TTC549 (cell line): Measurements from ENCODE around the gene CTTN.

ENCODE experiments used
- FAIRE-seq: peaks from 2 replicates; lab custom pipeline; 2012; peaks lifted over from hg19 to GRCh38; lab: Jason Lieb, UNC

Gene CTTN

DNA sequence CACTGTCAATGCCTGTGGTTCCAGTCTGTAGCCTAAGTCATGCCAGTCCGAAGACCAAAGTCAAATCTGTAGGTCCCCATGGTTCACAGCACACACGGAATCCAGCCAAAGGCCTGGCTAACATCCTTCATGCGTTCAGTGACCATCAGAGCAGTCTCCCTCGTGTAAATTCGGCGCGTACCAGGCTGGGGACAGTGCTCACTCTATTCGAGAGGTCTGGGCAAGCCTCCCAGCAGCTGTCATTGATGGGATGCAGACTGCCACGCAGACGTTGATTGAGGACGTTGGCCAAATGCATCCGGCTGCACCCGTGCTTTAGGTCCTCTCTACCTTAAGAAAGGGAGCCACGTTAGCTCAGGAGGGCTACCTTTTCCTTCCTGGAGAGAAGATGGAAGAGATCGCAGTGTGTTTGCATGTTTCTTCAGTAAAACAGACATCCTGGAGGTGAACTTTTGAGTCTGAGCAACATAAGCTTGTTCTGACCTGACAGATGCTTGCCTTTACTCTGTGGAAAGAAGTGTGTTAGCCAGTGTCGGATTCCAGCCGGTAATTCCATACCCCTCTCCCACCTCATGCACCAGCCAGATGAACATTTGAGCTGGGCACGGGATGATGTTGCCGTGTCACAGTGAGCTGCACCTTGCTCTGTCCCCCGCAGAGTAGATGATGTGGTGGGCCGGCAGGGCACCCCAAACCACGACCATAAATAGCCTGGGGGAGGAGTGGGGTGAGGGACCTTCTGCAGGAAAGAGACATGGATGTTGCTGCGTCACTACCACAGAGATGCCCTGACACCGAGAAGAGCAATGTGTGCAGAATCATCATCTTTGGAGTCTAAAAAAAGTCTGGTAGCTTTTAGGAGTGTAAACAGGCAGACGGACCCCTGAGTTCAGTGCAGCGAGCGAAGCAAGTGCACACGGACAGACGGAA lies 12.2 kb downstream of the CTTN start:
- no peak for FAIRE-seq

DNA sequence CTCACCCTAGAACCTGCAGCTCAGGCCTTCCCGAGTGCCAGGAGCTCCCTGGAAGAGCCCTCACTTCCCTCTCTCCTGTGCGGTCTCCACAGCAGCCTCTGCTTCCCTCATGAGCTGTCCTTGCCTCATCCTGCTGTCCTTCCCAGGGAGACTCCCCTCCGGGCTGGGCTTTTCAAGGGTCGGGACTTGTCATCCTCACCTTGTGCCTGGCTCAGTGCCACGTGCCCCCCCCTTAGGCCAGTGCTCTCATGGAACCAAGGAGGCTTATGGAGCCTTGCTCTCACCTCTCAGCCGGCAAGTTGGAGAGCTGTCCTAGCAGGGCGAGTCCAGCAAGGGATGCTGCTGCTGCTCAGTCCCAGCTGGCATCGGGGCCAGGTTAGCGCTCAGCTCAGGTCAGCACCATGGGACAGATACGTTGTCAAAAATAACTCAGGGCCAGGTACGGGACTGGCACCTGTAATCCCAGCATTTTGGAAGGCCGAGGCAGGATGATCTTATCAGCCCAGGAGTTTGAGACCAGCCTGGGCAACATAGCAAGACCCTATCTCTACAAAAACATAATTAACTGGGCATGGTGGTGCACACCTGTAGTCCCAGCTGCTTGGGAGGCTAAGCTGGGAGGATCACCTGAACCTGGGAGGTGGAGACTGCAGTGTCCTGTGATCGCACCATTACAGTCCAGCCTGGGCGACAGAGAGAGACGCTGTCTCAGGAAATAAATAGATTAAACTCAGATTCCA lies 13.6 kb downstream of the CTTN start:
- no peak for FAIRE-seq

DNA sequence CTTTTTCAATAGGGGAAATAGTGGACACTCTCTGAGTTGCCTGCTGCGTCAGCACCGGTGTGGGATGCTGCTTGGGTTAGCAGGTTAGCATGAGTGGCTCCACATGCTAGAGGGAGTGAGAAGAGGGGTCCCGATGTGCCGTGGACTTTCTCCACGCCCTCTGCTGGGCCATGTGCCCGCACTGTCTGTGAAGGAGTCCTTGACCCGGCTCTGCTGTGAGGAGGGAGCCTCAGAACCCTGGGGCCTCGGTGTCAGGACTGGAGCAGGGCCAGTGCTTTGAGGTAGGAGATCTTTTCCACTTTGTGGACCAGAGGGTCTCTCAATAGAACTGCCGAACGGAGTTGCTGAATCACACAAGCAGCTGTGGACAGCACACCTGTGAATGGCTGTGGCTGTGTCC lies 14.8 kb downstream of the CTTN start:
- FAIRE-seq: no peak

DNA sequence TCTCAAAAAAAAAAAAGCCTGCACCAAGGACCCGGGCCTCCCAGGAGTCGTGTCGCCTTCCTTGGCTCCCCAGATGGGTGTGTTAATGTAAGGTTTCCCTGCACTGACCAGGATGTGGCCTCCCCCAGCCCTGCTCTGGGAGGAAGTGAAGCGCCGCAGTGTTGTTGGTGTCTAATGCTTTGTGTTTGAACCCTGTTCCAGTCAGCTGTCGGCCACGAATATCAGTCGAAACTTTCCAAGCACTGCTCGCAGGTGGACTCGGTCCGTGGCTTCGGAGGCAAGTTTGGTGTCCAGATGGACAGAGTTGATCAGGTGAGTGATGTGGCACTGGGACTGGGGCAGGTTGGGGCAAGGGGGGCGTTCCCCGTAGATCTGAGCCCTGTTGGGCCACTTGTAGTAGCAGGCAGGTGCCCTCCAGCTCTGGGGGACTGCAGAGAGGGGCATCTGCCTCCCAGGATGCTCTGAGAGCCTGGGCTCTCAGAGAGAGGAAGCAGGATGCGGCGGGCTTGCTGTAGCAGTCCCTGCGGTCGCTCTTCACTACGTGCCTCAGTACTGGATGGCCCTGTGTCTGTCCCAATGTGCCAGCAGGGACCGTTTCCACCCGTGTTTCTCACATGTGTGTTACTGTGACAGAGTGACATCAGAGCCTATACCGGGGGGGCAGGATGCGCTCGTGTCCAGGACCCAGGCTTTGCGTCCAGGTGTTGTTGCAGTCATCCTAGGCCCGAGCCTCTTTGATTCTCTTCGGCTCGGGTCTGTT lies 16.2 kb downstream of the CTTN start:
- no peak for FAIRE-seq

DNA sequence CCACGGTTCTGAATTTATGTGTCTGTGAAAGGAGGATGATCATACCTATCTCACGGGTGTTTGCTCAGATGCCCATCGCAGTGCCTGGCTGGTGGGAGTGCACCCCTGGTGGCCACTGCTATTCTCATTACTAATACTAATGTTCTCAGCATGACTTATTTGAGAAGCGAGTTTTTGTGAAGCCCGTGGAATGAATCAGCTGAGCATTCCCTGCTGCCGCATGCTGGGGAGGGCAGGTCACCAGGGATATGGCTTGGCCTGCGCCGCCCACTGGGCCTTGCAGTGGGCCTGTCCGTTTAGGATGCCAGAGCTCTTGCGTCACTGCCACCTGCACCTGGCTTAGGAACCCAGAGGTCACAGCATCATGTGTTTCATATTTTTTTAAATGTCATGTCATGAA lies 16.9 kb downstream of the CTTN start:
- FAIRE-seq: no peak

DNA sequence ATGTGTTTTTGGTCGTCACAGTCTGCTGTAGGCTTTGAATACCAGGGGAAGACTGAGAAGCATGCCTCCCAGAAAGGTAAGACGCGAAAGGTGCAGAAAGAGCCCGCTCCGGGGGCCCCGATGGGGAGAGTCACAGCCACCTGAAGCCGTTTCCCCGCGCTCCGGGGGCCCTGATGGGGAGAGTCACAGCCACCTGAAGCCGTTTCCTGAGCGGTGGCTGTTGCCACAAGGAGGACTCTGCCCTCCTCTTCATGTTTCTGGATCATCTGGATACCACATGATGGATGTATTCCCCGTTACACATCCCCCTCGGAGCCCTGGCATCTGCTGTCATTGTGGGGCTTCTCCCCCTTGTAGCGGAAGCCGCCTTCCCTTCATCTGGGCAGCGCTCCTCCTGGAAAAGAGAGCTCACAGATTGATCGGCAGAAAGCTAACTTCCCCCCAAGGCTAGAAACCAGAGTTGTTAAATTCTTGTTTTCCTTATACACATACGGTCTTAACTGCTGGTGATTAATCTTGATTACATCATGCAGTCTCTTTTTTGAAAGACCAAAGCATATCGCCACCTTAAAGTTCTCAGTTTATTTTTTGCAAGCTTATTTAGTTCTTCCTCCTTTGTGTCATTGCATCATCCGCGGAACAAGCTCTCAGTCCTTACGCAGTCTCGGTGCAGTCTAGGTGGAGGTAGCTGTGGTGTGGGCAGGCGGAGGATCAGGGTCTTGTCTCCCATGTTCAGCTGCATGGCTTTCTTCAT lies 17.5 kb downstream of the CTTN start:
- FAIRE-seq: no peak

DNA sequence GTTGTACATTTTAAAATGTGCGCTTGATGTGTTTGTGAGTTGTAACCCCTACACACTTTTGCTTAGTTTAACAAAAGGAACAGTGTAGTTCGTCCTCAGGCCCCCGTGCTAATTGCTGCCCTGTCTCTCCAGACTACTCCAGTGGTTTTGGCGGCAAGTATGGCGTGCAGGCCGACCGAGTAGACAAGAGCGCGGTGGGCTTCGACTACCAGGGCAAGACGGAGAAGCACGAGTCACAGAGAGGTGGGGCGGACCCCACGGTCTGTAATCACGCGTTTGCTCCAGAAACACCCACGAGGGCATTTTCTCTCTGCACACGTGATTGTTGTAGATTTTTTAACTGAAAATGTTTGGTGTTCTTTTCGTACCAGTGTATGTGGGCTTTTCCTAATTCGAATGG lies 18.6 kb downstream of the CTTN start:
- FAIRE-seq: no peak

DNA sequence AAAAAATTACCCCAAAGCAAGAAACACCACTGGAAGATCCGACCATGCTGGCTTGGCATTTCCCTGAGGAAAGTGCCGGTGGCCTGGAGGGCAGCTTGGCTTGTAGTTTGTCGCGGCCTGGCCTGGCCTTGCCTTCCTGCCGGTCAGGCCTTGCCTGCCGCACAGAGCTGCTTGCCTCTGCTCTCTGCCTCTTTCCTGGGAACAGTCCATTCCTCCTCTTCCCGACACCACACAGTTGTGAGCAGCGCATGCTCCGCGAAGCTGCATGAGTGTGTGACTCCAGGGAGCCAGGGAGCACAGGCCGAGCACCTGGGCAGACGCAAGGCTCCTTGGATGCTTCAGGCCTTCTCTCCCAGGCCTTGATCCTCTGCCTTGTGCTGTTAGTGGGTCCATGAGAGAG lies 19.8 kb downstream of the CTTN start:
- no peak for FAIRE-seq

DNA sequence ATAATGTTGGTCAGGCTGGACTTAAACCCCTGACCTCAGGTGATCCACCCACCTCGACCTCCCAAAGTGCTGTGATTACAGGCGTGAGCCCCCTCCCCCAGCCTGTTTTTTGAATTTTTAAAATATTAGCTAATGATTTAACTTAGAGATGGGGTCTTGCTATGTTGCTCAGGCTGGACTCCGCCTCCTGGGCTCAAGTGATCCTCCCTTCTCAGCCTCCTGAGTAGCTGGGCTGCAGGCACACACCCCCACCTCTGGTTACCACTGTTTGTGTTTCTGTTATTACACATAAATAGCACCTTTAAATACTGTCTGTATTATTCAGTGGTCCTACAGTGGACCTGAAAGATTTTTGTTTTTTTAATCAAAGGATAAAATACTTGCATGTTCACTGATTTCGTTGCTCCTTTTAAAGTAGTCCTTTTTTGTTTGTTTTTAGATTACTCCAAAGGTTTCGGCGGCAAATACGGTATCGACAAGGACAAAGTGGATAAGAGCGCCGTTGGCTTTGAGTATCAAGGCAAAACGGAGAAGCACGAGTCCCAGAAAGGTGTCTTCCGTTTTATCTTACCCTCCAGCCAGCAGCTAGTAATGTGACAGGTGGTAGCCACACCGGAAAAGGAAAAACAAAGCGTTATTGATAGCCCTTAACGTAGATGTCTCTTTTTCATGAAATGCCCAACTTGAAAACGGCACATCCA lies 21.1 kb downstream of the CTTN start:
- FAIRE-seq: no peak

DNA sequence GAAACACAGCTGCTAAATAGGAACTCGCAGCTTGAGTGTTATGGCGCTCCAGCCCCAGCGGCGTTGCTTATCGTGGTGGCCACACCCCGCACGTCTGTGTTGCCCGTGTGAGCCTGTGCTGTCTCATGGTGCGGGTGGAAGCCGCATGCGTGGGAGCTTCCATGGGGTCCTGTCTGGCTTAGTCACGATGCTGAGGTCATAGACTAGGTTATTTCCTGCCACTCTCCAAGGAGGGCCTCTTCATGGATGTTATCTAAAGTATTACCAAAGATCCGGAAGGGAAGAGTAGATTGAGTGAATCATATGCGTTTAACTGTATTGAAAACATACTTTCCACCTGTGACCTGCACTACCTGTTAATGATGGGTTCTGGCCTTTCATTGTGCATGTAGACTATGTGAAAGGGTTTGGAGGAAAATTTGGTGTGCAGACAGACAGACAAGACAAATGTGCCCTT lies 21.7 kb downstream of the CTTN start:
- no peak for FAIRE-seq

DNA sequence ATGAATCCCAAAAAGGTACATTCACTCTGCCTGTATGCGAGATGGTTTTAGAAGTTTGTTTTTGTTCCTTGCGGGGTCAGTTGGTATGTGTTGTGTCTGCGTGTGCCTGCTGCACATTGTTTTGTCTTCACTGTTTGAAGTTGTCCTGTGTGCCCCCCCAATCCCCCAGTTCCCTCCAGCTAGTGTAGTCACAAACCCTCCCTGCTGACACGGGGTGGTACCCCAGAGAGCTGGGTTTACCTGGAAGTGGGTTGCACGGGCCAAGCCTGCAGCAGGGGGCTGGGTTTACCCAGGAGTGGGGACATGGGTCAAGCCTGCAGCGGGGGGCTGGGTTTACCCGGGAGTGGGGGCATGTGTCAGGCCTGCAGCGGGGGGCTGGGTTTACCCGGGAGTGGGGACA lies 22.2 kb downstream of the CTTN start:
- FAIRE-seq: no peak

DNA sequence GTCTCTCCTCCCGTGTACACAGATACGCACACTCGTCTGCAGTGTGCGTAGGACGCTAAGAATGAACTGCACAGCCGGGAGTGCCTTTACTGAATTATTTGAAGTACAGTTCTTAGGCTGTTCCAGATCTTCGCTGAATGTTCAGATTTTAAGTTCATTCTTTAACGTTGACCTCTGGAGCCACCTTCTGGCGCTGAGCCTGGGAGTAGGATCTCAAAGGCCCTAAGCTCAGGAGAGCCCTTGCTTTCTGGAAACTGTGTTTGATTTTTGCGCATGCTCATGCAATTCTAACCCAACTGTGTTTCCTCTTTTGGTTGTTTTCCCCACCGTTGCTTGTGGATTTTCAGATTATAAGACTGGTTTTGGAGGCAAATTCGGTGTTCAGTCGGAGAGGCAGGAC lies 22.8 kb downstream of the CTTN start:
- FAIRE-seq: no peak

DNA sequence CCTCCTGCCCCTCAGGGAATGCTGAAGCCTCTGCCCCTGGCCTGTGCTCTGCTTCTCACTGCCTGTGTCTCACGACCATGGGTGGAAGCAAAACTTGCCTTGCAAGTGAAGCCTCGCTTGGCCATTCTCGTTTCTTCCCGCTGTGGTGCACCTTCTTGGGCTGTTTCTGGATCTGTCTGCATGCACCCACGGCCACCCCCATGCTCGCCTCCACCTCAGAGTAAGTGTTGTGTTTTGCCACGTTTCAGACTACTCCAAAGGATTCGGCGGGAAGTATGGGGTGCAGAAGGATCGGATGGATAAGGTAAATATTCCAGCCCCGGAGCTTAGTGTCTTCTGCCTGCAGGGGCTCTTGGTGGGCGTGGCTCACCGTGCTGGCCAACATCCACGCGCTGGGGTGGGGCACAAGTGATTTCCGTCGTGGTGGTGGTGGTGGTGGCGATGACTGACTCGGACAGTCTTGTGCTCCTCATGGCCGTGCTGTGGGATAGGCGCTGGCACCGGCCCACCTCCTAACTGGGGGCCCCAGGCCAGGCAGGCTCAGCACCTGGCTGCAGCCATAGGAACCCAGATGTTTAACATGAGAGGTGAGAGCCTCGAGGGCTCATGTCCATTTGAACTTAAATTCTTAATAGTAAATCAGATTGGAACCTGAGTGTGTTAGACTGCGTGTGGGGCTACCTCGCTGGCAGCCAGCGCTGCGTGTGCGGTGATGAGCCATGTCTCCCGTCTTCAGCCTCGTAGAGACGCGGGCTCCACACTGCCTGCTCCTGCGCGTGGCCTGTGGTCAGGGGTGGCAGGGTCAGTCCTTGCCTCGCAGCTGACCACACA lies 24.6 kb downstream of the CTTN start:
- no peak for FAIRE-seq

DNA sequence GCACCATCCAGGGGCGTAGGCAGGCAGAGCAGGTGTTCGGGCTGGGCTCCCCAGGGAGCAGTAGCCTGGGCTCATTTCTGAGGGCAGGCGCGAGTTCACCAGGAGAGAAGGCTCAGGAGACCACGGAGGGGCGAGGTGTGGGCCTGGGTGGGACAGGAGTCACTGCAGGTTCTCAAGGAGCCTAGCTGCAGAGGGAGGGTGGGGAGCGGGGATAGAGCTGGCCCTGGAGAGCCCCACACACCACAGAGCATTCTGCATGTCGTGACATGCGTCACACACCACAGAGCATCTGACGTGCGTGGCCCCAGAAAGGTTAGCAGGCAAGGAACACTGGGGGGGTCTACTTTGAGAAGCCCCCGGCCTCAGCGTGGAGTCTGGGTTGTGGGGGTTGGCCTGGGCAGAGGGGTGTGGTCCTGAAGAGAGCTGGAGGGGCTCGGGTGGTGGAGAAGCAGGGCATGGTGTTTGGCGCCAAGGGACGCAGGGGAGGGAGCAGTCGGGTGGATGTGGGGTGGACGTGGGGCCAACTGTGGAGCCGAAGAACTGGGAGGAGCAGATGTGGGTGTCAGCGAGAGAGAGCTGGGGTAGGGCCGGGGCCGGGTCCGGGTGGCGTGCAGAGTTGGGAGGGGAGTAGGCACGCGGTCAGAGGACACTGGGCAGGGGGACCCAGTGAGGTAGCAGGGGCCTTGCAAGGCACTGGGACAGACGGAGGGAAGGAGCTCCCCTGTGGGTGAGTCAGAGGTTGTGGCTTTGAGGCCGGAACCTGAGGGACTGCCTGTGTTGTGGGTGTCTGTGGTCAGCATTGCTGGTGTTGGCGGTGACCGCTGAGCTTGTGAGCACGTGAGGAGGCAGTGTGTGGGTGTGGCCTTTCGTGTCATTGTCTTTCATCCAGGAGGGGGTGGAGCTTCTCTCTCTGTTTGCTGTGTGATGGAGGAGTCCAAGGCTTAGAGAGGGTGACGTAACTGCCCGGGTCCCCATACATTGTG lies 25.5 kb downstream of the CTTN start:
- FAIRE-seq: no peak

DNA sequence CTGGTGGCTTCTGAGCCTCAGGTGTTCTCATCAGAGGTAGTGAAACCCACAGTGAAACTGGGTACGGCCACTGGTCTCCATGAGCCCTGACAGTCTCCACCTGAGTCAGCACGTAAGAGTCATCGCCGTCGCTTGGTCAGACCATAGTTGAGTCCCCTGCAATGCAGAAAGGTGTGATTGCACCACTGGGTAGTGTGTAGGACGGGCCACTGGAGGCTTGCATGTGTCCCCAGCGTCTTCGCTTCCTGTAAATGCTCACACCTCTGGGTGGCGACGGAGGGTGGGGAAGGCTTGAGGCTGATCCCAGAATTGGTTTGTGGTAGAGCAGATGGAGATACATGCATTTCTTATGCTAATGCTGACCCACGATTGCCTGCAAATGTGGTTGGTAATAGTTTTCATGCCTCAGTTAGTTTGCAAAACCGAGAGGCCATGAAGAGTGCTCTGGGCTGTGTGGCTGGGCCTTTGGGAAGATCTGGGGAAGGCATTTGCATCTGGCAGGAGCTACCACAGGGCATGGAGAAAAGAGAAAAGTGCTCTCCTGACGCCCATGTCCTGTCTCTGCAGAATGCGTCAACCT lies 26.5 kb downstream of the CTTN start:
- FAIRE-seq: no peak

DNA sequence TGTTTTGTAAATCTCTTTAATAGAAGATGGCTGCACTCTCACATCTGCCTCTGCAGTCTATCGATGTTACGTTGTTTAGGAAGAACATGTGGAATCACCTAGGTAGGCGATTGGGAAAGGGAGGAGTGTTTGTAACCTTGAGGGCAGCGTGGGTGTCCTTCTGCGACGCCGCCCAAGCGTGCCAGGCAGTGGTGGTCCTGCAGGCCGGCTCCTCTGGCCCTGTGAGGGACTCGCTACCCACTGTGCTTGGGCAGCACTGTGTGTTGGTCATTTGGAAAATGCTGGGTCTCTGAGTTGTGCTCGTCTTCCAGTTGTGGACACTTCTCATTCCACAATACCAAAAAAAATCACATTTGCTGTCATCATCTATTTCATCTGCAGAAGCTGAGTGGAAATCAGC lies 29.1 kb downstream of the CTTN start:
- FAIRE-seq: no peak

DNA sequence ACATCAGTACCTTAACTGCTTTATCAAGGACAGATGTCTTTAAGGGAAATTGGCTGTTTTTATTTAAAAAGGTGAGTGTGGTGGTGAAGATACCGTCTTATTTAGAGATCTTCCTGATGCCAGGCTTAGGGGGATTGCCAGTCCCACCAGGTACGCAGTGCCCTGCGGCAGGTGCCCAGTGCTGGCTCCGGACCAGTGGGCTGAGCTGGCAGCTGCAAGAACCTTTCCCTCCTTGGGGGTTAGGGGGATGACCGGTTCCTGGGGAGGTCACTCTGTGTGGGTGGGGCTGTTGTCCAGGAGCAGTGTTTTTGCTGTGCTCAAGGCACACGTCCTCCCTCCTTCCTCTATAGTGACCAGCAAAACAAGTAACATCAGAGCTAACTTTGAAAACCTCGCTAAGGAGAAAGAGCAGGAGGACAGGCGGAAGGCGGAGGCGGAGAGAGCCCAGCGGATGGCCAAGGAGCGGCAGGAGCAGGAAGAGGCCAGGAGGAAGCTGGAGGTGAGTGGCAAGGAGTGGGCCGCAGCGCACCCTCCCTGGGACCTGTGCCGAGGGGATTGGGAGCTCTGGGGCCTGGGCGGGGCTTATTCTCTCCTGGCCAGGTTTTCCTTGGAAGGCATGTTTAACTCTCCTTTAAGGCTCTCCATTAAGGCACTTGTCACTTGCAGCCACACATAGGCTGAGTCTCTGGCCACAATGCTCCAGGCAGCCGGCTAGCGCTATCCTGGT lies 30.5 kb downstream of the CTTN start:
- no peak for FAIRE-seq

DNA sequence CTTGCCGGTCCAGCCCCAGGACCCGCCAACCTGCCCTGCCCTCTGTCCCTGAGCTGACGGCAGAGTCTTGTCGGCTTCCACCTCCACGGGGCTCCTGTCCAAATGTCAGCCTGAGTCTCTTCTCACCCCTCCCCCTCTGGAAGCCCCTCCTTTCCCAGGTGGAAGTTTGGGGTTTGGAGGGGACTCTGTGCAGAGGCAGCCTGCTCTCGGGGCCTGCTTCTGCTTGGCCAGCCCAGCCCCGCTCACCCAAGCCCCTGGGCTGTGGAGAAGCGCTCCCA lies 31.0 kb downstream of the CTTN start:
- no peak for FAIRE-seq
